ENCODE results near the gene DNAJB13. TPM values are rescaled to one million over a fixed set of nuclear protein-coding genes. Genes with fewer than 3 reads are reported as not detected.

DNAJB13 gene
- total RNA-seq, 1 experiment from 2014 or later = not detected

DNA sequence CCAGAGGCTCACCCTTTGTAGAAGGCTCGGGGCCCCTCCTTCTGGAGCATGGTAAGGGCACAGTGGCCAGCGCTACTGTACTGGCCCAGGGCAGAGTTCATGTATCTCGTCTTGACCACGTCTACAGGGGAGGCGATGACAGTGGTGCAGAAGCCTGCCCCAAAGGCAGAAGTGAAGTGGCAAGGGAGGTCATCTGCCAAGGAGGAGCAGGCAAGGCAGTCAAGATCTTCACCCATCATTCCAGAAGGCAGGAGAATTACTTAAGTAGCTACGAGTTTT lies 24.6 kb downstream of the DNAJB13 start:
- TF ChIP-seq, protein P1, sequence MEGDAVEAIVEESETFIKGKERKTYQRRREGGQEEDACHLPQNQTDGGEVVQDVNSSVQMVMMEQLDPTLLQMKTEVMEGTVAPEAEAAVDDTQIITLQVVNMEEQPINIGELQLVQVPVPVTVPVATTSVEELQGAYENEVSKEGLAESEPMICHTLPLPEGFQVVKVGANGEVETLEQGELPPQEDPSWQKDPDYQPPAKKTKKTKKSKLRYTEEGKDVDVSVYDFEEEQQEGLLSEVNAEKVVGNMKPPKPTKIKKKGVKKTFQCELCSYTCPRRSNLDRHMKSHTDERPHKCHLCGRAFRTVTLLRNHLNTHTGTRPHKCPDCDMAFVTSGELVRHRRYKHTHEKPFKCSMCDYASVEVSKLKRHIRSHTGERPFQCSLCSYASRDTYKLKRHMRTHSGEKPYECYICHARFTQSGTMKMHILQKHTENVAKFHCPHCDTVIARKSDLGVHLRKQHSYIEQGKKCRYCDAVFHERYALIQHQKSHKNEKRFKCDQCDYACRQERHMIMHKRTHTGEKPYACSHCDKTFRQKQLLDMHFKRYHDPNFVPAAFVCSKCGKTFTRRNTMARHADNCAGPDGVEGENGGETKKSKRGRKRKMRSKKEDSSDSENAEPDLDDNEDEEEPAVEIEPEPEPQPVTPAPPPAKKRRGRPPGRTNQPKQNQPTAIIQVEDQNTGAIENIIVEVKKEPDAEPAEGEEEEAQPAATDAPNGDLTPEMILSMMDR (conservative IDR thresholded peaks at IDR 0.05) = no peak
- Histone ChIP-seq H2AFZ (ENCODE audit: low read length) (no peak overlapping the region), H3T11ph (ENCODE audit: low read length) (no peak overlapping the region), H4K20me1 (ENCODE audit: control insufficient read depth, insufficient read depth, insufficient read length) (no peaks in the 10 kb centered on the region), H2BK12ac (ENCODE audit: insufficient read length, low read depth, low read length) (no peak overlapping the region), H2BK120ac (ENCODE audit: low read depth, low read length, poor library complexity, severe bottlenecking) (no peak overlapping the region), H3K4me1 (ENCODE audit: insufficient read depth, low read length) (no peaks in the 10 kb centered on the region), H3K79me2 (ENCODE audit: insufficient read depth, low read length) (no peaks in the 10 kb centered on the region), H4K91ac (ENCODE audit: insufficient read length, low read depth, low read length) (no peak overlapping the region), H3K56ac (ENCODE audit: insufficient read length, low read depth, low read length) (no peak overlapping the region), H2BK5ac (ENCODE audit: insufficient read length, low read length) (no peak overlapping the region), H3K18ac (ENCODE audit: insufficient read length, low read depth, low read length) (no peak overlapping the region), H3K23me2 (ENCODE audit: insufficient read length, low read depth, low read length, poor library complexity, severe bottlenecking) (no peaks in the 10 kb centered on the region), H4K8ac (replicated peaks; ENCODE audit: insufficient read length, low read depth, low read length) (no peak overlapping the region), H3K9ac (ENCODE audit: extremely low read depth, insufficient read length, low read length) (no peak overlapping the region), H3K4me2 (ENCODE audit: insufficient read depth, insufficient read length, low read length) (no peak overlapping the region), H3K79me1 (ENCODE audit: insufficient read depth, low read depth, low read length, poor library complexity, severe bottlenecking) (no peaks in the 10 kb centered on the region), H2BK20ac (ENCODE audit: low read depth, low read length, poor library complexity, severe bottlenecking) (no peak overlapping the region), H4K5ac (ENCODE audit: insufficient read length, low read depth, low read length) (no peak overlapping the region), H3K9me3 (ENCODE audit: control insufficient read depth, low read depth, low read length) (no peaks in the 10 kb centered on the region), H3K27ac (ENCODE audit: insufficient read length, low read depth, low read length) (no peak overlapping the region), H2AK5ac (ENCODE audit: insufficient read length, low read length) (no peak overlapping the region), H3K27me3 (ENCODE audit: insufficient read depth, low read length) (no peaks in the 10 kb centered on the region), H3K14ac (ENCODE audit: insufficient read depth, low read length) (no peak overlapping the region), H3K23ac (ENCODE audit: insufficient read length, low read depth, low read length) (no peak overlapping the region), H2BK15ac (ENCODE audit: low read depth, low read length) (no peak overlapping the region), H3K4ac (ENCODE audit: low read depth, low read length) (no peak overlapping the region)
- Mint-ChIP-seq H3K27me3 (ENCODE audit: low read depth) (no peaks in the 10 kb centered on the region; the same call in 1 of the 2 replicates), H3K4me1 (peaks cover 7 to 15% of the 10 kb centered on the region in 2 experiments), H3K27ac (peak overlapping the region in 1 of 3 experiments; percentile 63; a peak in 1 of 7 replicates), H3K36me3 (ENCODE audit: insufficient read depth in 1 of 3, low read depth in 3 of 3) (peaks cover 47 to 66% (median 66%) of the 10 kb centered on the region in 3 experiments; a peak in 6 of 7 replicates), H3K9me3 (no peaks in the 10 kb centered on the region), H3K4me3 (no peak overlapping the region)
- no peak for DNase-seq
- no CpG with 5 or more reads among the region's 6 CpGs for WGBS (ENCODE audit: extremely low coverage, insufficient read length, low lambda C conversion rate)

Measured in H9 (cell line).